HG03280 (cell line): ENCODE results near the gene KIN.
"Not testable (repeated sequence)": the region's sequence is repeated elsewhere in the genome, so short reads cannot be mapped to it uniquely, and the experiment has no call there.

Source experiments
- ATAC-seq: cut with Tn5 transposase; IDR thresholded peaks from one replicate; pipeline ENCODE4 v1.9.1; 2021; ENCODE audit warnings: mild to moderate bottlenecking, moderate library complexity; ENCODE audit not compliant: unreplicated experiment

KIN gene

GRCh38 chr10:7738536-7739407, 49.0 kb downstream of the KIN start:
- ATAC-seq = no peak

- no peak for ATAC-seq
Observed at GRCh38 chr10:7734821-7735220, 53.0 kb downstream of the KIN start.

- no peak for ATAC-seq
Observed at GRCh38 chr10:7722927-7723529, 64.8 kb downstream of the KIN start.

DNA sequence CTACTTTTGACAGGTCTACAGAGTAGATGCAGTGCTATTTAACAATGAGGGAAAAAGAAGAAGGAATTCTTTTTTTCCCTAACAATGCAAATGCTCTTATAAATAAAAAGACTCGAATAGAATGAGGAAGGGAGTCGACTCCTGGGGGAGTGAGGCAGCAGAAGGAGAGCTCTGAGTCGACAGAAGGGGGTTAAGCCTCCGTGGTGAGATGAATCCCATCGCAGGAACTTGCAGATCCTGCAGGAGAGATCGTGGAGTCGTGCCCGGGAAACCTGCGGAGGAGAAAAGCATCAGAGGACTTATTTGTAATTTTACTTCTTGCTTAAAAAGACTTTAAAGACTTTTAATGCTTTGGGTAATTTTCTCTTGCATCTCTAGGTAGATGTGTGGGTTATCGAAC, 67.3 kb downstream of the KIN start:
- ATAC-seq = no peak

DNA sequence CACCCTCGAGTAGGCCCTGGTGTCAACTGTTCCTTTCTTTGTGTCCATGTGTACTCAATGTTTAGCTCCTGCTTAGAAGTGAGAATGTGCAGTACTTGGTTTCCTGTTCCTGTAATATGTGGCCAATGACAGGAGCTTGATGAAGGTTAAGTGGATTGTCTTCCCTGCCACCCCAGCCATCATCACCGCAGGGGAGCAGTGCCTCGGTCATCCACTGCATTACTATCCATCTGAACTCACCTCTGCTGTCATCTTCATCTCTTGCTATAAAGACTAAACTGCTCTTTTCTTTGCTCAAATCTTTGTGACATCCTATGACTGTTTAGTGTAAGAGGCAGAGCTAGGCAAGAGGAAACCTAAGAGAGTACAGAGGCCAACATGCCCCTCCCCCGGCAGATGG, 69.1 kb downstream of the KIN start:
- ATAC-seq = no peak

GRCh38 chr10:7717767-7718166, 70.0 kb downstream of the KIN start:
- ATAC-seq = no peak

DNA sequence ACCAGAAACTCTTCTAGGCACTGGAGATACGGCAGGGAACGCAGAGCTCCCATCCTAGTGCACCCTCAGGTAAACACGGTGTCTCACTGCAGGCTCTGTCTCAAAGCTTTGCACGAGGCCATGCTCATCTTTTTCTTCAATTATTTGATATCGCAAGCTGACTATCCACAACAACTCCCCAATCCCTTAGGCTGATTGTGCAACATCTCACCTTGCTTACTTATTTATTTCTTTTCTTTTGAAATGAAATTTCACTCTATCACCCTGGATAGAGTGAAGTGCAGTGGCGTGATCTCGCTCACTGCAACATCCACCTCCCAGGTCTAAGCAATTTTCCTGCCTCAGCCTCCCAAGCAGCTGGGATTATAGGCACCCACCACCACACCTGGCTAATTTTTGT, 72.3 kb downstream of the KIN start:
- no peak for ATAC-seq

- not testable (repeated sequence) for ATAC-seq
Observed at GRCh38 chr10:7711075-7711474, 76.7 kb downstream of the KIN start.

DNA sequence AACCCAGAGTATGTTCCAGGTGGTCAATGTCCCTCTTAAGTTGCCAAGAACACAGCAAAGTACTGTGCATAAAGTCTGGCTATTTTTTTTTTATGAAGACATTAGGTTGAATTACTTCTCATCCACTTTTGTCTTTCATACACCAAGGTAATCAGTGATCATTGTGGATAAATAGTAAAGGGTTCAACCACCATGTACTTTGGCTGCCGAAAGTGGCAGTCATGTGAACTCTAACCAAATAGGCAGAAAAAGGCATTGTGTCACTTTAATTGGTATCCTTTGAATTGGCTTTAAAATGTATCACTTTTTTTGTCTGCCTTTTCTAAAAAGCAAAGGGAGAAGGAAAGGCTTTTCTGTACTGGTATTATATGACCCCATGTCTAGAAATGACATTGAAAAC, 77.3 kb downstream of the KIN start:
- ATAC-seq = no peak

GRCh38 chr10:7708832-7709231, 79.0 kb downstream of the KIN start:
- no peak for ATAC-seq

- ATAC-seq = no peak
Observed at GRCh38 chr10:7707858-7708622, 79.8 kb downstream of the KIN start.

- ATAC-seq = no peak
Observed at GRCh38 chr10:7707102-7707501, 80.7 kb downstream of the KIN start.

- no peak for ATAC-seq
Observed at GRCh38 chr10:7706534-7707073, 81.2 kb downstream of the KIN start.

DNA sequence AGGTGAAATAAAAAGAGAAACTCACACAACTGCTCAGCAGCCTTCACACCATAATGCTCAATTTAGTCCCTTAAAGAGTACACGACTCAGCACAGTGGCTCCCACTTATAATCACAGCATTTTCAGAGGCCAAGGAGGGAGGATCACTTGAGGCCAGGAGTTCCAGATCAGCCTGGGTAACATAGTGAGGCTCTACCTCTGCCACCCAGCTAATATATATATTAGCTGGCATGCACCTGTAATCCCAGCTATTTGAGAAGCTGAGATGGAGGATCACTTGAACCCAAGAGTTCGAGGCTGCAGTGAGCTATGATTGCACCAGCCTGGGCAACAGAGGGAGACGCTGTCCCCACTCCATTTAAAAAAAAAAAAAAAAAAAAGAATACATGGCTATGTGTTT, 82.5 kb downstream of the KIN start:
- ATAC-seq = no peak

- no peak for ATAC-seq
Observed at GRCh38 chr10:7704071-7705016, 83.4 kb downstream of the KIN start.

DNA sequence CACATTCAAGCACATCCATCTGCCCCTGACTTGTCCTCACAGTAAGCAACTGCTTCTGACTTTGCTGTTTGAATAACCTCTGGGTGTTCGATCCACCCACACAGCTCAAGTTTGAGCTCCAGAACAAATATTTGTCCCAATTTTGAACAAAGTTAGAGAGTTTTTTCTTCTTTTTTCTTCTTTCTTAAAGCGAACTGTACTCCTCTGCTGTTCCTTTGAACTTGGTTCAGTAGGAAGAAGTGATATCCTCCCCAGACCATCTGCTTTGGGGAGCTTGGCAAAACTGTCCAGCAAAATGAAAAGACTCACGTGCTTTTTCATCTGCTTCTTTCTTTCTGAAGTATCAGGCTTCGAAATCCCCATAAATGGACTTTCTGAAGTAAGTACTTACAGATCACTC, 84.7 kb downstream of the KIN start, which contains the start of gene ITIH2:
Gene ITIH2, plus strand, starts transcription at position 177 of the 400 bp plus-strand sequence. Its CDS starts 119 bp downstream, at position 296.
- no peak for ATAC-seq

DNA sequence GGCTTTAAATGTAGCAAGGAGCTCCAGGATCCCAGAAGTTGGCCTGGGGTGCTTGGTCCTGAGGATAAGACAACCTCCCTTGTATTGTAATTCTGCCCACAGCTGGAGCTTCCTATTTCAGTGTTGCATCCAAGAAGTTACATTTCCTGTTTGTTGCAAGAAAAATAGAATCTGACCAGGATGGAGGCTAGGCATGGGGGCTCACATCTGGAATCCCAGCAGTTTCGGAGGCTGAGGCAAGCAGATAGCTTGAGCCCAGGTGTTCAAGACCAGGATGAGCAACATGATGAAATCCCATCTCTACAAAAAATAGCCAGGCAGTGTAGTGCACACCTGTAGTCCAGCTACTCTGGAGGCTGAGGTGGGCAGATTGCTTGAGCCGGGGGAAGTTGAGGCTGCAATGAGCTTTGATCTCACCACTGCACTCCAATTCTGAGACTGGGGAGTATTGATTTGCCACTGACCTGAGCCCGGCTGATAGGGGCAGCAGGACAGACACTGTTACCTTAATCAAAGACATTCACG, 85.4 kb downstream of the KIN start:
- no peak for ATAC-seq

DNA sequence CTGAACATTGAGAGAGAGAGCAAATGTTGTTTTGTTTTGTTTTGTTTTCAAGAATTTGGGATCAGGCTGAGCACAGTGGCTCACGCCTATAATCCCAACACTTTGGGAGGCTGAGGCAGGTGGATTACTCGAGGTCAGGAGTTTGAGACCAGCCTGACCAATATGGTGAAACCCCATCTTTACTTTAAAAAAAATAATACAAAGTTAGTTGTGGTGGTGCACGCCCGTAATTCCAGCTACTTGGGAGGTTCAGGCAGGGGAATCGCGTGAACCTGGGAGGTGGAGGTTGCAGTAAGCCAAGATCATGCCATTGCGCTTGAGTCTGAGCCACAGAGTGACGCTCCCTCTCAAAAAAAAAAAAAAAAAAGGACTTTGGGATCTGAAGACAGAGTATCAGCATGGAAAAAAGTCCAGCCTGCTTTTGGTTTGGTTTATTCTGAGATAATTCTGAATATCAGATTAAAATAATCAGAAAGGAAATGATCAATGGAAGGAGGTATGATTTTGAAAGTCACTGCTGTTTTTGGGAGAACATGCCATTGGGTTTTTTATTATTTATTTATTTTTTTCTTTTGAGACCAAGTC, 86.5 kb downstream of the KIN start:
- ATAC-seq = no peak
